Activated CD4-positive, alpha-beta T cell treated with anti-CD3 and anti-CD28 coated beads, Interleukin-2, amount 50 U/mL, for 4 hours (primary cell): ENCODE measurements around the gene APP.

ENCODE experiments used
- DNase-seq, 2 experiments: peaks; one replicate each; pipeline ENCODE4 v3.0.0-alpha.2; 2020

Gene APP

DNA sequence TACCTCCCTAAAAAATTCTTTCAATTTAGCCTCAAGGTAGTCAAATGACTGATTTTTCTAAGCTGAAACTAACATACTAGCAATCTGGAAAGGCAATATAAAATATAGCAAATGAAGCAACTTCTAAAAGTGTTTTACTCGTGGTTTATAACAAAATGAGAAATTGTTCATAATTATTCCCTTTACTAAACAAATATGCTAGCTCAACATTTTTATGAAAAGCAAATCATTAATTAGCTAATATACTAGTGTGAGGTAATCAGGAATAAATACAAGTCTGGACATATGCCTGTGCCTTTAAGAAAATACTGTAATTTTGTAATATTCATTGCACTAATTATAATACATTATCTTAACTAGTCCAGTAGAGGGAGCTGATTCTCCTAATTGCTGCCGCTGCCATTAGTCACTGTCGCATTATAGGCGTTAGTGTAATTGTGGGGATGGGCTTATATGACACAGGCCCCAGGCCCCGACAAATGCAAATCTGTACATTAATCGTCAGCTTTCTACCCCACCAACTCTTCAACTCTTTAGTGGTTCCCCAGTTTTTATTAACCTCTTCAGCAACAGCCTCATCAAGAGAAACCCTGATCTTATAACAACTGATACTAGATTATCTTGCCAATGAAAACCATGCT is 274.9 kb downstream of the APP start:
- DNase-seq = peak in 1 of 2 experiments; percentile 2

DNA sequence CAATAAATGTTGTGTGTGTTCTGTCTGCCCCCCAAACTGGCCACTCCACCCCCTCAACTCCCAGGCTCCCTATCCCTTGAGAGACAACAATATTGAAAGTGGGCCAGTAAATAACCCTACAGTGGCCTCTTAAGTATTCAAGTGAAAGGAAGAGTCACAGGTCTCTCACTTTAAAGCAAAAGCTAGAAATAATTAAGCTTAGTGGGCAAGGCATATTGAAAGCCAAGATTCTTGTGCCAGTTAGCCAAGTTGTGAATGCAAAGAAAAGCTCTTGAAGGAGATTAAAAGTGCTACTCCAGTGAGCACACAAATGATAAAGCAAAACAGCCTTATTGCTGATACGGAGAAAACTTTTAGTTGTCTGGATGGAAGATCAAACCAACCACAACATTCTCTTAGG is 277.4 kb downstream of the APP start:
- no peak for DNase-seq

DNA sequence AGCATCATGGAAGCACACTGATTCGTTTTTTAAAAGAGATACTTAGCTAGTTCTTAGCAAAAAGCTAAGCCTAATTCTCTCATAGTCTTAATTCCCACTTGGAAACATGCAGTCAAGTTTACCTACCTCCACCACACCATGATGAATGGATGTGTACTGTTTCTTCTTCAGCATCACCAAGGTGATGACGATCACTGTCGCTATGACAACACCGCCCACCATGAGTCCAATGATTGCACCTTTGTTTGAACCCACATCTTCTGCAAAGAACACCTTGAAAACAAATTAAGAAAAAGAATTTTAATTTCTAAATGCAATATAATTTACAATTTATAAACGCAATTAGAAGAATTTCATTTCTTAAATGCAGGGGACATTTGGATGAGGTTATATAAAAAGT is 279.0 kb downstream of the APP start:
- DNase-seq = peak in 1 of 2 experiments; percentile 2

DNA sequence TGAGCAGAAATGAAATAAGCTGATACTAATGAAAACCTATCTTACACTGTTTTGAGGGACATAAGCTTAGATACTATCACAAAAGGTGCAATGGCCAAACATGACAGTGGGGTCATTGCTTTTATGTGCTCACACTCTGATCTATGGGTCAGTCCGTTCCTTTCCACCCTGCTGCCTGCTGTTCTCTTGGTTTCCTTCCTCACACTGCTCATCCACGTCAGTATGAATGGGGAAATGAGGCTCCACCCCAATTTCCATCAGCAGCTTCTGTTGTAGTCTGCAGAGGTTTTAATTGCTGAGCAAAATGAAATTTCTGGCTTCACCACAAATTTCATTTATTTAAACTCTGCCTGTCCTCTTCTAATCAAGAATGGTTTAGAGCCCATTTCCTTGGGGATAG is 280.6 kb downstream of the APP start:
- no peak for DNase-seq

DNA sequence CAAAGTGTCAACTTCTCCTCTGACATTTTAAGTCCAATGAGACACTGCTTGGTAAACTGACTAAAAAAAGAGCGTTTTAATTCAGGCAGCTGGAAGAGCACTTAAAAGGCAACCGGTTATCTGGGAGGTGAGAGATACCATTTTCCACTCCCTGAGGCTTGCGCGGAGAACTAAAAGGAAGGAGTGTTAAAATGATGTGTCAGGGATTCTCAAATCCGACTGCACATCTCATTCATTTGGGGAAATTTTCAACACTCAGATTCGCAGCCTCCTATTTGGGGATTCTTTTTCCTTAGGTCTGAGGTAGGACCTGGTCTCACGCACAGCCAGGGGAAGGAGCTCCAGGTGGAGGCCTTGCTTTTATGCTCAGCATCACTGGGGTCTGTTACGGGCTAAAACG is 281.9 kb downstream of the APP start:
- no peak for DNase-seq

DNA sequence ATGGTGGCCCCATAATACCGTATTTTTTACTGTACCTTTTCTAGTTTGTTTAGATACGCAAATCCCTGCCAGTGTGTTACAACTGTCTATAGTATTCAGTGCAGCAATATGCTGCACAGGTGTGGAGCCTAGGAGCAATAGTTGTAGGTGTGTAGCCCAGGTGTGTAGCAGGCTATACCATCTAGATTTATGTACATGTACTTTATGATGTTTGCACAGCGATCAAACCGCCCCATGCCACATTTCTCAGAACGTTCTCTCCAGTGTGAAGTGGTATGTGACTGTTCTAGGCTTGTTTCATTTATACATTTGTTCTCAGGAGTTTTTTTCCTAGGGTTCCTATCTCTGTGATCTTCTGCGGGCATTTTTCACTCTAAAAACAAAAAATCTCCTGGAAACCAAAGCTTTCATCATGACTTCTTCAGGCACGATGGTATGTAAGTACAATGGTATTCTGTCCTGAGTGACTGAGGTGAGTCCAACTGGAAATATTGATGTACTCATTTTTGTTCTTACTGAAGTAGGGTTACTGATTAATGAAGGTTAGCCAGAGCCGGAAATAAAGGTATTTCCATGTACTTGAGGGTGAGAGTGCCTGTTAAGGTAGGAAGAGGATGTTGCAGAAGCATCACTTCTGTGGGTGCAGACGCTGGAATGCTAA is 282.8 kb downstream of the APP start:
- DNase-seq = no peak

DNA sequence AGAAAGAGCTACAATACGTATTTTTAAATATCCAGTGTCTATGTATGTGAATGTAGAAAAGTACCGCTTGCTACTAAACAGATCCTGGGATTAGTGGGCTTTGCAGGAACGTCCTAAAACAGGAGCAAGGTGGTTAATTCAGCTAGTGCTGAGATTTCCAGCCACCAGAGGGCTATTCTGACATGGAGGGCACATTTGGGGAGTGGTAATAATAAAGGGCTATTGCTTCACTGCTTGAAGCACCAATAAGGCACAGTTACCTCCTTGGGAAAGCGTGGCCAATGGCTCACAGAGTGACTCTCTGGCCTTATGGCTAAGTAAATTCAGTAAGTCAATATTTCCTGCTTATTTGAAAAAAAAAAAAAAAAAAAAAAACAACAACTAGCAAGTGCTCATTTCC is 283.4 kb downstream of the APP start:
- no peak for DNase-seq

DNA sequence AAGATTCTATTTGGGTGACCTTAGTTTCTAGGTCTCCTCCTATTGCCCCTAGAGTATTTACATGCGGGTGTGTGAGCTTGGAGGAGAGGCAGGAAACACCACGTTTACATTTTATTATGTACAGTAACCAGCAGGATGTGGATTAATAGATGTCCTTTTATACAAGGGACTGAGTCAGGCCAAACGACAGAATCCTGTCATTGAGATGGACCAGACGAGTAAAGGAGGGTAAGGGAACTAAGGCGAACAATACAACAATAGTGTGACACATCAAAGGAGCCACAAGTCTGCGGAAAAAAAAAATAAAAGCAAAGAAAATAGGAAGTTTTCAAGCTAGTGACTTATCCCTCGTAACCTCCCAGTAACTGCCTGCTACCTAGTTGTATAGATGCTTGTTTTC is 284.7 kb downstream of the APP start:
- no peak for DNase-seq

DNA sequence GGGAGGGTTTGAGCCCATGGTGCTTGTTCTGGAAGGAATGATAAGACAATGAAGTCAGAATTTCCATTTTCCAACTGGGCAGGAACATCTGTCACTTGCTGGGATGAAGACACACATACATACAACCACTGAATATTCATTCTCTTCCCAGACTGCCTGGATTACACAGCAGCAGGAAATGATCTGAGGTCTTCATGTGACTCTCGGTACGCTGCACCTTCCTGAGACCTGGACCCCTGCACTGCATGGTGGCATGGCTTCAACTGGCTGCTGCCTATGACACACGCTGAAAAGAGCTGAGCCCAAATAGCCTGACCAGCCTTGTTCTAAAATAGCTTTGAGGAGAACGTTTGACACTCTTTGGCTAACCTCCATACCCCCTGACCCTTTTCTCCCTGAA is 285.2 kb downstream of the APP start:
- no peak for DNase-seq

DNA sequence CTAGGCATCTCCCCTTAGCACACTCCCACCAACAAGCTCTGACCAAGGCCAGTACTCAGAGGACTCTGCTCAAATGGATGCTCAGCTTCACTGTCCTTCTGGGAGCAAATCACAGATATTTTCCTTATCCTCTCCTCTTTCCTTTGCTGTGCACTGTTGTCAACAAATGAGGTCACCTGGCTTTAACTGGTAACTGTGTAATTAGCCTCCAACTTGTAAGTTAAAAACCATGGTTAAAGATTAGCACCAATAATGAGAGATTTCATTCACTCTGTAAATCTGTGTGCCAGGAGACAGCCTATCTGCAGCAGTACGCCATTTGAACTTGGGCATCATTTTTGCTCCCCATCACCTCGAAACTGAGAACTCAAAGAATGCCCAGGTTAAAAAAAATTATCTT is 286.3 kb downstream of the APP start:
- no peak for DNase-seq

DNA sequence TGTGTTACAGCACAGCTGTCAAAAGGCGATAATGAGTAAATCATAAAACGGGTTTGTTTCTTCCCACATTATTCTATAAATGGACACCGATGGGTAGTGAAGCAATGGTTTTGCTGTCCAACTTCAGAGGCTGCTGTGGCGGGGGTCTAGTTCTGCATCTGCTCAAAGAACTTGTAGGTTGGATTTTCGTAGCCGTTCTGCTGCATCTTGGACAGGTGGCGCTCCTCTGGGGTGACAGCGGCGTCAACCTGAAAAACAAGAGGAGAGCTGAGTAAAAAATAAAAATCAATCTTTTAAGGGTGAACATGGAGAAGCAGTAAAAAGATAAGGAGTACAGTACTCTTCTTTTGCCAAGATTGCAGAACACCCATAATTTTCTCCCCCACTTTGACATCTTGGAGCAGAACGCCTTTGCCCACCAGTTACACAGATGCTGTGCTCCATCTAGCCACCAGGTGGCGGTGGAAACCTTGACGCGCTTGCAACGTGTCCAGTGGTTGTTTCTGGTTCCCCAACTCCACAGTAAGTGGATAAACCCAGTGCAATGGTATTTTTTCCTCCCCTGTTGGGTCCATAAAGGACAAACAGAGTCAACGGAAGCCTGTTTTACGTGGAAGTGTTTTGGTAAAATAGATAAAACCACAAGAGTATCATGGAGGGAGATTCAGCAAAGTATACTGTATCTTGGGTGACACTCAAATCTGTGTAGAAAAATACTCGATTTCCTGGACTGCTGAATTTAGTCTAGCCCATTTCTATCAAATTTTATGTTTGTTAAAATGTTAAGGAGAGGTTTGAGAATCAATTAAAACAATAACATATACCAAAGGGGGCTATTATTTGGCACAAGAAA is 288.8 kb downstream of the APP start:
- peak; percentile 46 to 49 for DNase-seq

DNA sequence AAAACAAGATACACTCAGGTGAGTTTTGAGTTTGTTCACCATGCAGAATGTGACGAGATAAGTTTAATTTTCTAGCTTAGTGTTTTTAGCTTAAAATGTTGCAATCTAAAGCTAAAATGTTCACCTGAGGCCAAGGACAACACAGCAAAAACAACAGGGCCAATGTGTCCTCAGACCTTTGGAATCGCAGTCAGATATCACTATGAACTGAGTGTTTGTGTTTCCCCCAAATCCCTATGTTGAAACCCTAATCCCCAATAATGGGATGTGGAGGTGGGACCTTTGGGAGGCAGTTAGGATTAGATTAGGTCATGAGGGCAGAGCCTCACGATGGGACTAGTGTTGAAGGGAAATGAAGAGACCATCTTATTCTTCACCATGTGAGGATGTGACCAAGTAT is 291.4 kb downstream of the APP start:
- DNase-seq = no peak

DNA sequence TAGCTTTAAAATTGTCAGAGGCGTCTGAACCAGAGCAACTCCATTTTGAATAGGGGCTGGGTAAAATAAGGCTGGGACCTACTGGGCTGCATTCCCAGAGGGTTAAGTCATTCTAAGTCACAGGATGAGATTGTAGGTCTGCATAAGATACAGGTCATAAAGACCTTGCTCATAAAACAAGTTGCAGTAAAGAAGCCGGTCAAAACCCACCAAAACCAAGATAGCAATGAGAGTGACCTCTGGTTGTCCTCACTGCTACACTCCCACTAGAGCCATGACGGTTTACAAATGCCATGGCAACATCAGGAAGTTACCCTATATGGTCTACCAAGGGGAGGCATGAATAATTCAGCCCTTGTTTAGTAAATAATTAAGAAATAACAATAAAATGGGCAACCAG is 292.2 kb downstream of the APP start:
- DNase-seq = no peak

DNA sequence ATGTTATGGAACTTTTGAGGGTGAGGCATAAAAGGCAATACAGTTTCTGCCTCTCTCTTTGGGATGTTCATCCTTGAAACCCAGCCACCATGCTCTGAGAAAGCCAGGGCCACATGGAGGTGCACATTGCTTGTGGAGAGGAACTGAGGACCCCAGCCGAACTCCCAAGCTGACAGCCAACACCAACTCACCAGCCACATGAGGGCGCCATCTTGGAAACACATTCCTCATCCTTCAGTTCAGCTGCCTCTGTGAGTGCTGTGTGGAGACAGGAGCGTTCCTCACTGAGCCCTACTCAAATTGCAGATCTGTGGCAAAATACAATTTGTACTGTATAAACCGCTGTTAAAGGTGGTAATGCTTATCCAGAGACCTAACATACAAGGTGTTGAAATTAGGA is 298.3 kb downstream of the APP start:
- DNase-seq = no peak

DNA sequence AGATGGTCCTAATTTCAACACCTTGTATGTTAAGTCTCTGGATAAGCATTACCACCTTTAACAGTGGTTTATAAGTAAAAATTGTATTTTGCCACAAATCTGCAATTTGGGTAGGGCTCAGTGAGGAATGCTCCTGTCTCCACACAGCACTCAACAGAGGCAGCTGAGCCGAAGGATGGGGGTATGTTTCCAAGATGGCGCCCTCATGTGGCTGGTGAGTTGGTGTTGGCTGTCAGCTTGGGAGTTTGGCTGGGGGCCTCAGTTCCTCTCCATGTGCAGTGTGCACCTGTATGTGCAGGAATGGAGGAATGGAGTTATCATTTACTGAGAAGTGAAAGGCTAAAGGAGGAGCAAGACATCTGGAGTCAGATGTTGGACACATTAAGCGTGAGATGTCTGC is 299.0 kb downstream of the APP start:
- DNase-seq = no peak

DNA sequence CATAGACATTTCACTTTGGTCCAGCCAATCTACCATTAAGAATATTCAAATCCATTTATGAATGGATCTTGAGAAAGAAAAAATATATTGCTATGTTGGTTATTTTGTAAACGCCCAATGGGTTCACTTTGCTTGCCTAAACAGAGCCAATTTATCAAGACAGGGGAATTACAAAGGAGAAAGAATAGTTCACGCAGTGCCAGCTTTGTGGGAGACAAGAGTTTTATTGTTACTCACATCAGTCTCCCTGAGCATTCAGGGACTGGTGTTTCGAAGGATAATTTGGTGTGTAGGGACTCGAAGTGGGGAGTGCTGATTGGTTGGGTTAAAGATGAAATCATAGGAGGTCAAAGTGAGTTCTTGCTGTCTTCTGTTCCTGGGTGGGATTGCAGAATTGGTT is 300.5 kb downstream of the APP start:
- DNase-seq = no peak

DNA sequence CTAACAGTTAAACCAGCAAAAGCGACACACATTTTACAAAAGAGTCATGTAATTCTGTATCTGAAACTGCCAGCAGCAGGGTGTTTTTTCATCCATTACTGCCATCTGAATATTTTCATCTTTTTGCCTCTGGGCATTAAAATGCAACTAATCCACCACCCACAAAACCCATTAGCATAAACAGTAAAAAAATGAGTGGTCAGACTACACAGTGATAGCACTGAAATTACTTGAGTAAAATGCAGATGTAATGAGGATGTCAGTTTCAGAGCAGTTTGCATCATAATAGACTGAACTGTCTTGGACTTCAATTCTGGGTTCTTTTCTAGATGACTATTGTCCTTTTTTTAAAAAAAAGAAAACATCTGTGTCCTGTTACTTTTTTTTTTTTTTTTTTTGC is 303.5 kb downstream of the APP start:
- DNase-seq = no peak

DNA sequence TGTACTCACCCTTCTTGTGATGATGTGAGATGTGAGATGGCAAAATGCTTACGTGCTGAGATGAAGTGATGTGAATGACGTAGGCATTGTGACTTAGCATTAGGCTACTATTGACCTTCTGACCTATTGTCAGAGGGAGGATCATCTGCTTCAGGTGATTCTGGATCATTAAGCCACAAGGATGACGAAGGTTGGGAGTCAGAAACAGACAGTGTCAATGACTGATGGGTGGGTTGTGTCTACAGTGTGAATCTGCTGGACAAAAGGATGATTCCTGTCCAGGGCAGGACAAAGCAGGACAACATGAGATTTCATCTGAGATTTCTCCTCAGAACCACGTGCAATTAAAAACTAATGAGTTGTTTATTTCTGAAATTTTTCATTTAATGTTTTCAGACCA is 306.8 kb downstream of the APP start:
- DNase-seq = no peak

DNA sequence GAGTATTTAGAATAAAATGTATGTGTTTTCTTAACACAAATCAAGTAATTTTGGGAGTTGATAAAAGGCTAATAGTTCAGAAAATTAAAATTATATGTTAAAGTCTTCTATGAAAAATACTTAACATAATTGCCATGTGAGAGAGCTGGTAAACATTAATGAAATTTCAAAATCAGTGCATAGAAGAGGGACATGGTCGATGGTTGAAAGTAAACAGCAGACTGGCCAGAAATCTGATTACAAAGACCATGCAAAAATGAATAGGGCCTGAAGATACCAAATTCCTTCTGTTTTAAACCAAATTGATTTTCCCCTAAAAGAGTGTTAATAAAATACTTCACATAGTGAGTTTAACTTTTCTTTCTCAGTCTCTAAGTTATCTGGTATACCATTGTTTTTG is 307.5 kb downstream of the APP start:
- DNase-seq = no peak

DNA sequence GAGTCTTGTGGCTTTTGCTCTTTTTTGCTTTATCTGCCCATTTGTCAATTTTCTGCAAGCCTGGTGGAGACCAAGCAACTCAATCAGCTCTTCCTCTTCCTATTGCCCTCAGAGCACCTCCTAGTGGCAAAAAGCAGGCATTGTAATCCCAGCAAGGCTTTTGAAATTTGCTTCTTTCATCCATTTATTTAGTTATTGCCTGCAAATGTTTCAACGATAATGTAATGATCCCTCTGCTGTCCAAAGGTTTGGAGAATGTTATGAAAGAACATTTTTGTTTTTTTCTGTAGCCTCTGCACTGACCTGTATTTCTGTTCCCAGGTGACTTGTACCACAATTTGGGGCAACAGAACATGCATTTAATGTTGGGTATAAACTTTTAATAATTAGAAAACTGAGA is 308.0 kb downstream of the APP start:
- DNase-seq = no peak

DNA sequence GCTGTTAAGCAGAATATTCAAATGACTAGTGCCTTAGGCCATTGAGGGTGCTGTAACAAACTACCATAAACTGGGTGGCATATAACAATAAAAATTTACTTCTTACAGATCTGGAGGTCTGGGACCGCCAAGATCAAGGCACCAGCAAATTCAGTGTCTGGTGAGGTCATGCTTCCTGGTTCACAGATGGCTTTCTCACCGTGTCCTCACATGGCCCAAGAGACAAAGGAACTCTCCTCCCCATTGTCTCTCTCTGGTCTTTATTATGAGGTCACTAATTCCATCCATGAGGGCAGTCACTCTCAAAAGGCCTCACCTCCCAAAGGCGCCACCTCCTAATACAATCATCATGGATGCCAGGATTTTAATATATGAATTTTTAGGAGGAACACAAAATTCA is 308.5 kb downstream of the APP start:
- no peak for DNase-seq

DNA sequence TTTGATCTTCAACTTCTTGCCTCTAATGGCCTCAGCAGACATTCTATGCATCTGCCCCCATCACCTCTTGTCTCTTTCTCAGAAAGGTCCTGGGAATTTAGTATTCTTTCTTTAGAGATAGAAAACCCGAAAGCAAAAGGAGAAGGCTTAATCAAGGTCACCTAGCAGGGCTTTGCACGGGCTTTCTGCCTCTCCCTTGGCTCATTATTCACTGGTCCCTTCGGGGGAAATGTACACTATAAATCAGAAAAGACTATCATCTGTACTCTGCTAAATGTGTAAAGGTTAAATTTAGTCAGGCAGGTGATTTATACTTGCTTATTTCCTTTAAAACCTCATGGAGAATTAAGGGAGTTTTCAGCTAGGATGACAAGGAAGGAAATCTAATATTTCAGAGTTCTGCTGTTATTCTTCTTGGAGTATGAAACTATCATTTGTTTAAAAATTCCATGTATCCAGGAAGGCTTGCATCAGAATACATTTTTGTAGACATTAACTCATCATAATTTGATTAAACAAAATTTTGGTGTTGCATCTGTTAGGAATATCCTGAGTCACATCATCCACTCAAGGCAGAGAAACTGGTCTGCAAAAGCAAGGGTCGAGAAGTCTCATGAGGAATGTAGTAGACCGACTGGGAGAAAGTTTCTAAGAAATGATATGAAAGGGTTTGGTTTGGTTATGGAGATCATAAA is 311.2 kb downstream of the APP start:
- no peak for DNase-seq

DNA sequence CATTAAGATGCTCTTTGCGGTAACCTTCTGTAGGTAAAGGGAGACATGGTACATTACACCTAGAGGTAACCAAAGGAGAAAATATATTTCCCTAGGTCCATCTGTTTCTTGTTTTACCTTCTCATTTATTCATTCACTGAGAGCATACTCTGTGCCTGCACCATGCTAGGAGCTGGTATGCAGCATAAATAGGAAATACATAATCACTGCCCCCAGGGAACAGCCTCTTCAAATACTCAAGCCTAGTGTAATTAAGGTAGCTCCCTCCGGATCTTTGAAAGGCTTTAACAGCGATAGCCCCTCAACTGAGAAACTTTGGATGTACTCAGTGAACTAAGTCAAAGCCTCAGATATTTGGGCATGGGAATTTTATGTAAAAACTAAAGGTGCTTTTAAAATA is 312.2 kb downstream of the APP start:
- no peak for DNase-seq
